GM13977 (cell line): ENCODE results near the gene TTC39C.

Source experiments
- DNase-seq: peaks from one replicate; pipeline ENCODE4 v3.0.0; 2012; ENCODE audit warnings: low spot score
- CTCF ChIP-seq: IDR thresholded peaks from 2 replicates; pipeline ENCODE4 v1.5.1; 2012; ENCODE audit warnings: mild to moderate bottlenecking, control low read depth; ENCODE audit not compliant: insufficient read depth; ENCODE audit errors: extremely low read depth, missing control alignments
- in situ Hi-C: fragments of 300-500 bp; cut with MboI; formaldehyde crosslinking; loops from one replicate; pipeline ENCODE4 v1.12.0; 2022; ENCODE audit warnings: low sequenced_read_pairs, low pct_unique_long_range_greater_than_20kb, mixed read lengths, inconsistent platforms; ENCODE audit not compliant: unreplicated experiment

The TTC39C gene

GRCh38 chr18:23992089-23992940 is 22.2 kb upstream of the TTC39C start:
- in situ Hi-C loops = no loop called here
- DNase-seq = no peak
- TF ChIP-seq CTCF = no peak

- in situ Hi-C loops = no loop called here
- DNase-seq = no peak
- TF ChIP-seq CTCF = no peak
Measured at GRCh38 chr18:23992941-23993280, 21.6 kb upstream of the TTC39C start.

- no peak for TF ChIP-seq CTCF
- in situ Hi-C loops = no loop called here
- no peak for DNase-seq
Measured at GRCh38 chr18:23994361-23994902, 20.1 kb upstream of the TTC39C start.

GRCh38 chr18:23995180-23995579 is 19.4 kb upstream of the TTC39C start:
- no peak for DNase-seq
- in situ Hi-C loops = no loop called here
- TF ChIP-seq CTCF = no peak

- in situ Hi-C loops = no loop called here
- no peak for TF ChIP-seq CTCF
- DNase-seq = no peak
Measured at GRCh38 chr18:23998018-23998417, 16.5 kb upstream of the TTC39C start.

- TF ChIP-seq CTCF = no peak
- in situ Hi-C loops = no loop called here
- no peak for DNase-seq
Measured at GRCh38 chr18:23998820-23999219, 15.7 kb upstream of the TTC39C start.
